ENCODE results near the gene VWC2.

DNA sequence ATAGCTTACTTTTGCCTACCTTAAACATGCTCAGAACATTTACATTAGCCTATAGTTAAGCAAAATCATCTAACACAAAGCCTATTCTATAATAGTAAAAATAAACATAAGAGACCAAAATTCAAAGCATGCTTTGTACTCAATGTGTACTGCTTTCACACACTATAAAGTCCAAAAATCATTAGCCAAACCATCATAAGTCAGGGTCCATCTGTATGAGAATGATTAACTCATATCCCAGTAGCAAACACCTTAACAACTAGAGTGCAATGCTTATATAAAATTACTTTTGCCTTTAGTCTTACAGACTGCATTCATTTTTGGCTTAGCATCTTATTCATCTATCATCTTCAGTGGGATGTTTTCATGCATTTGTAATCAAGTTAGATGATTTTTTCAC is 49.4 kb upstream of the VWC2 start:
- TF ChIP-seq, protein P1, sequence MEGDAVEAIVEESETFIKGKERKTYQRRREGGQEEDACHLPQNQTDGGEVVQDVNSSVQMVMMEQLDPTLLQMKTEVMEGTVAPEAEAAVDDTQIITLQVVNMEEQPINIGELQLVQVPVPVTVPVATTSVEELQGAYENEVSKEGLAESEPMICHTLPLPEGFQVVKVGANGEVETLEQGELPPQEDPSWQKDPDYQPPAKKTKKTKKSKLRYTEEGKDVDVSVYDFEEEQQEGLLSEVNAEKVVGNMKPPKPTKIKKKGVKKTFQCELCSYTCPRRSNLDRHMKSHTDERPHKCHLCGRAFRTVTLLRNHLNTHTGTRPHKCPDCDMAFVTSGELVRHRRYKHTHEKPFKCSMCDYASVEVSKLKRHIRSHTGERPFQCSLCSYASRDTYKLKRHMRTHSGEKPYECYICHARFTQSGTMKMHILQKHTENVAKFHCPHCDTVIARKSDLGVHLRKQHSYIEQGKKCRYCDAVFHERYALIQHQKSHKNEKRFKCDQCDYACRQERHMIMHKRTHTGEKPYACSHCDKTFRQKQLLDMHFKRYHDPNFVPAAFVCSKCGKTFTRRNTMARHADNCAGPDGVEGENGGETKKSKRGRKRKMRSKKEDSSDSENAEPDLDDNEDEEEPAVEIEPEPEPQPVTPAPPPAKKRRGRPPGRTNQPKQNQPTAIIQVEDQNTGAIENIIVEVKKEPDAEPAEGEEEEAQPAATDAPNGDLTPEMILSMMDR (IDR thresholded peaks at IDR 0.05): no peak
- no peak for TF ChIP-seq POLR2A (IDR thresholded peaks at IDR 0.05)

Measured in esophagus squamous epithelium (tissue), 4 donors.